ENCODE results near the gene ZNF41.

DNA sequence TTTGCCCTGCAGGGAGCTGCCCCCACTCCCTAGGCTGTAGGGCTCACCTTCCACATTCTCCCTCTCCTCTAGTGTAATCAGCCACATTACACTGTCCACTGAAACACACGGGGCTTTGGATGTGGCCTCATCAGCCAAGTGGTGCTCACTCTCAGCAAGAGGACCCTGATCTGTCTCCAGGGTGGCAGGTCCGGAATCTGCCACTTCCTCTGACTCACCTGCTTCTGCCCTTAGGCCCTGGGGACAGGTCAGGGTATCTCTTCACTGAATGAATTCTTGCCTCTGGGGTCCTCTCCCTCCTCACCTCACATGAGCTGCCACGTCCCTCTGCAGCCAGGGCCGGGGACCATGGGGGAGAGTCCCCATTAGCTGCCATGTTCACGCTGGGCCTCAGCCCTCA lies 15.9 kb downstream of the ZNF41 start:
- no peak for TF ChIP-seq CTCF (IDR thresholded peaks at IDR 0.05 in 8 of 11, conservative IDR thresholded peaks at IDR 0.05 in 3 of 11)
- no peak for TF ChIP-seq POLR2A (IDR thresholded peaks at IDR 0.05)

Measured in spleen (tissue), 7 donors.